K562 (cell line): Measurements from ENCODE around the gene B3GNT9.

ENCODE experiments used
- EP300 ChIP-seq: IDR thresholded peaks from 2 replicates; pipeline ENCODE4 v1.6.1; 2012; ENCODE audit warnings: low read length, improper control_type of control experiment
- KLF13 ChIP-seq: fragments of 450-650 bp; IDR thresholded peaks from 2 replicates; pipeline ENCODE4 v1.6.1; 2016; ENCODE audit warnings: missing genetic modification characterization, low read depth, mild to moderate bottlenecking, missing compliant biosample characterization, moderate library complexity, borderline replicate concordance
- NCOR1 ChIP-seq: fragments of 450-650 bp; IDR thresholded peaks from 2 replicates; pipeline ENCODE4 v1.6.1; 2016; ENCODE audit warnings: mild to moderate bottlenecking, moderate library complexity
- NR2C2 ChIP-seq, 2 experiments: fragments of 200-800 bp in 1 of 2; sonication (Bioruptor generic) in 1 of 2; sonication (generic) in 1 of 2; formaldehyde crosslinking in 1 of 2; IDR thresholded peaks; 2 replicates each; pipeline versions ENCODE4 v1.6.1 to v1.8.0; 2016 to 2022; ENCODE audit warnings: mild to moderate bottlenecking in 1 of 2, missing compliant biosample characterization in 1 of 2, missing genetic modification characterization in 1 of 2, missing genetic modification reagents in 1 of 2
- POLR2AphosphoS5 ChIP-seq: IDR thresholded peaks from 2 replicates; pipeline ENCODE4 v1.6.1; 2011; ENCODE audit warnings: mild to moderate bottlenecking, low read depth, low read length, moderate library complexity; ENCODE audit not compliant: control insufficient read depth, insufficient read depth
- RBFOX2 ChIP-seq: fragments of 200-400 bp; formaldehyde crosslinking; IDR thresholded peaks from 2 replicates; pipeline ENCODE4 v1.6.1; 2017; ENCODE audit warnings: low read depth, mild to moderate bottlenecking, low read length, moderate library complexity
- SRF ChIP-seq, 2 experiments: fragments of 250-450, 450-650 bp in 1 of 2; sonication (Bioruptor Pico) in 1 of 2; sonication (generic) in 1 of 2; formaldehyde crosslinking; IDR thresholded peaks; 2 replicates each; pipeline versions ENCODE4 v1.5.0 to v1.5.1; 2020 to 2022; ENCODE audit warnings: mild to moderate bottlenecking in 1 of 2, missing genetic modification reagents in 1 of 2
- ZBTB8A ChIP-seq: fragments of 450-650 bp; IDR thresholded peaks from 2 replicates; pipeline ENCODE4 v1.6.1; 2018; ENCODE audit warnings: mild to moderate bottlenecking, moderate library complexity; ENCODE audit not compliant: partially characterized antibody
- ZFP36 ChIP-seq: fragments of 150-350 bp; IDR thresholded peaks from 2 replicates; pipeline ENCODE4 v1.6.1; 2018; ENCODE audit warnings: low read length, low read depth; ENCODE audit not compliant: partially characterized antibody
- TF ChIP-seq, protein P1 (sequence below): fragments of 250-450 bp; sonication (Bioruptor Pico); IDR thresholded peaks from 2 replicates; pipeline ENCODE4 v1.5.0; 2021
- TF ChIP-seq, protein P2 (sequence below), 3 experiments: IDR thresholded peaks in 2 of 3; conservative IDR thresholded peaks in 1 of 3; 2 replicates each; pipeline ENCODE4 v1.5.1; 2011 to 2012; ENCODE audit warnings: low read length in 3 of 3, mild to moderate bottlenecking in 3 of 3, control low read depth in 2 of 3, improper control_type of control experiment in 1 of 3, inconsistent platforms in 1 of 3, low read depth in 1 of 3, mixed read lengths in 1 of 3, moderate library complexity in 1 of 3; ENCODE audit not compliant: insufficient read depth in 2 of 3
- TF ChIP-seq, protein P3 (sequence below): fragments of 250-450 bp; sonication (Bioruptor Pico); IDR thresholded peaks from 2 replicates; pipeline ENCODE4 v1.5.0; 2021; ENCODE audit warnings: mild to moderate bottlenecking, moderate library complexity

DNA sequence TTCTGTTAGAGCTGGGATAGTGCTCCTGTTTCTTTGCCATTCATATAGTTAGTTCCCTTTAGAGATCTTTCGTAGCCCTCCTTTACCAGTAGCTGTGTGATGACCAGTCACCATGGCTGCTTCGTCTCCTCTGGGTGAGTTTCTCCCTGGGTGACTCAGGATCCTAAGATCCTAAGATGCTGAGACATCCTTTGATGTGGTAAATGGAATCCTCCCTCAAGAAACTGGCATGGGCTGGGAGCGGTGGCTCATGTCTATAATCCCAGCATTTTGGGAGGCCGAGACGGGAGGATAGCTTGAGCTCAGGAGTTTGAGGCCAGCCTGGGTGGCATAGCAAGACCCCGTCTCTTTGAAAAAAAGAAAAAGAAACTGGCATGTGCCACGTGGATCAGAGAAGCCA, 35.2 kb downstream of the B3GNT9 start:
- TF ChIP-seq ZFP36 (no peak), NR2C2 (CRISPR knock-in tag; IDR thresholded peaks at IDR 0.05) (no peak), NR2C2 (tag; IDR thresholded peaks at IDR 0.05) (no peak), POLR2AphosphoS5 (no peak), EP300 (no peak), SRF (CRISPR knock-in tag; IDR thresholded peaks at IDR 0.05) (no peak), KLF13 (no peak), NCOR1 (no peak), ZBTB8A (no peak), RBFOX2 (no peak)
- TF ChIP-seq, protein P1, sequence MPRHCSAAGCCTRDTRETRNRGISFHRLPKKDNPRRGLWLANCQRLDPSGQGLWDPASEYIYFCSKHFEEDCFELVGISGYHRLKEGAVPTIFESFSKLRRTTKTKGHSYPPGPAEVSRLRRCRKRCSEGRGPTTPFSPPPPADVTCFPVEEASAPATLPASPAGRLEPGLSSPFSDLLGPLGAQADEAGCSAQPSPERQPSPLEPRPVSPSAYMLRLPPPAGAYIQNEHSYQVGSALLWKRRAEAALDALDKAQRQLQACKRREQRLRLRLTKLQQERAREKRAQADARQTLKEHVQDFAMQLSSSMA, result no peak
- TF ChIP-seq, protein P2, sequence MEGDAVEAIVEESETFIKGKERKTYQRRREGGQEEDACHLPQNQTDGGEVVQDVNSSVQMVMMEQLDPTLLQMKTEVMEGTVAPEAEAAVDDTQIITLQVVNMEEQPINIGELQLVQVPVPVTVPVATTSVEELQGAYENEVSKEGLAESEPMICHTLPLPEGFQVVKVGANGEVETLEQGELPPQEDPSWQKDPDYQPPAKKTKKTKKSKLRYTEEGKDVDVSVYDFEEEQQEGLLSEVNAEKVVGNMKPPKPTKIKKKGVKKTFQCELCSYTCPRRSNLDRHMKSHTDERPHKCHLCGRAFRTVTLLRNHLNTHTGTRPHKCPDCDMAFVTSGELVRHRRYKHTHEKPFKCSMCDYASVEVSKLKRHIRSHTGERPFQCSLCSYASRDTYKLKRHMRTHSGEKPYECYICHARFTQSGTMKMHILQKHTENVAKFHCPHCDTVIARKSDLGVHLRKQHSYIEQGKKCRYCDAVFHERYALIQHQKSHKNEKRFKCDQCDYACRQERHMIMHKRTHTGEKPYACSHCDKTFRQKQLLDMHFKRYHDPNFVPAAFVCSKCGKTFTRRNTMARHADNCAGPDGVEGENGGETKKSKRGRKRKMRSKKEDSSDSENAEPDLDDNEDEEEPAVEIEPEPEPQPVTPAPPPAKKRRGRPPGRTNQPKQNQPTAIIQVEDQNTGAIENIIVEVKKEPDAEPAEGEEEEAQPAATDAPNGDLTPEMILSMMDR (IDR thresholded peaks at IDR 0.05 in 2 of 3, conservative IDR thresholded peaks at IDR 0.05 in 1 of 3; ENCODE audit: insufficient read depth in 2 of 3, low read depth in 1 of 3, low read length in 3 of 3), result no peak
- TF ChIP-seq, protein P3, sequence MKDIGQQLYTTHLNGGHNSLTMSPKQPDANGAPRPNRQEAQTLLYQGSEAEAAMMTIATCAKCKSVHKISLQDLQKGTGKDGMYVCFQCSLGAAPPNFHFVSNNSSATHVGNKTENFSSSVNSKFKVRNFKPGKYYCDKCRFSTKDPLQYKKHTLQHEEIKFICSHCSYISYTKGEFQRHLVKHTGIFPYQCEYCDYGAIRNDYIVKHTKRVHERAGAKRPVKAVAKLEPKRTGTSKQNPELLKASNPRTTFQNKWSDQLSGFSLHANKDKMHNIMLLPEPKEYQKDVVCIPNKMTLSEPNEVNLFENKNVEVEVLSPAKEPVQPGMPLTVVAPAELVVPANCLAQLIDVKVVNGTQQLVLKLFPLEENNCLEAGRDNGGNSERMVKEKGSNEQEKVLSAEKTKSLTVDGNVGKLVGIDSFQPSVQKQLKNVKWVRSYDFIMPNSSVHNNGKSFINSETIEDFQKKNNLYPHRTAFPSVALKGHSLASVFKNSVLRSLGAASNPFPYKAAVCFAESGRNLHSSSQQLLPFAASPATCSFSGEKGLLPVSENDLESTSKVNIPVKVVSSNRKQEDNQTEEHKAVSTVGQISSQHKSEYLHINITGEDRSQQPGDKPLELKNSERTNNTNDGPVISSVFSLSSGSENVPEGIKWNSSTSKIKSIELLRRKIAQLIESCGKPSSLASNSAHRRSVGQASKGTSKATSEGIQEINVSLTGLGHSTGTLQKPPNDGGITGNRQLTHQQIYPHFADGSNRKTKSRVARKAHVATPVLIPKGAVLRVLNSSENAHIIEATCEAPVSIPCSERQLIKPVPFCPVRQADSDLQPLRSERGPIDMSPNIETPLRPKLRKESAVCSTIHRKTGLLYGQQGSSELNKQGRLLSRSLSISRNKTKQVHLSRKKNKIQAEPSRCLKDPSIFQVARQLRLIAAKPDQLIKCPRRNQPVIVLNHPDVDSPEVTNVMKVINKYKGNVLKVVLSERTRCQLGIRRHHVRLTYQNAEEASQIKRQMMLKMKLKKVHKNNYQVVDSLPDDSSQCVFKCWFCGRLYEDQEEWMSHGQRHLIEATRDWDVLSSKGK (CRISPR knock-in tag), result no peak
